ENCODE data around the gene FKRP. TPM values are rescaled to one million over a fixed set of nuclear protein-coding genes. Genes with fewer than 3 reads are reported as not detected.

FKRP gene
- total RNA-seq, 5 donors from 2014 or later (not counting 1 experiment from before 2014, with no cell fraction given): 17.8 to 35.3 (median 23.6) TPM

DNA sequence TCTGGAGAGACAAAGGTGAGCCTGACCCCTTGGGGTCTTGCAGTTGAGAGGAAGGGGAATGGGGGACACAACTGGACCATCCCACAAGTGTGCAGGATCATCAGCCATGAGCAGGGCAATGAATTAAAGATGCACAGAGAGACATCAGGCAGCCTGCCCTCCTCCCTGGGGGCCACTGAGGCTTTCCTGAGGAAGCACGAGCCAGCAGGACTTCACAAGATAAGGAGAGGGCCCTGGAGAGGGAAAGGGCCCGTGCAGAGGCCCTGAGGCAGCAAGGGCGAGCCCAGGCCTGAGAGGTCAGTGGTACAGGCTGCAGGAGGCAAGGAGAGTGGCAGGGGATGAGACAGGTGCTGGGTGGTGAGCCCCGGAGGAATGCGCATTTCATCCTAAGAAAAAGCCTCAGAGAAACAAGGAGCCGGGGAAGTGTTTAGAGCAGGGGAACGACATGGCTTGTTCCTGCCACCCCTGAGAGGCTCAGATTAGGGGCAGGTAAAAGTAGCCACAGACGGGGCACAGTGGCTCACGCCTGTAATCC lies 19.9 kb upstream of the FKRP start:
- DNase-seq (no peak), ATAC-seq (replicated peaks in 1 of 4) (no peak)
- Mint-ChIP-seq H3K27me3 (no peaks in the 10 kb centered on the region), H3K36me3 (peaks cover 30% of the 10 kb centered on the region), H3K27ac (no peak overlapping the region), H3K9me3 (no peaks in the 10 kb centered on the region), H3K4me3 (no peak overlapping the region), H3K4me1 (peaks cover 10 to 28% (median 11%) of the 10 kb centered on the region in 3 donors)
- H3K27ac ChIP-seq (ENCODE audit: low read length): no peak overlapping the region
- 94% methylated on average over 8 of the region's 9 CpGs for WGBS (ENCODE audit: insufficient coverage)
- no peak overlapping the region for H3K4me3 ChIP-seq (ENCODE audit: control insufficient read depth in 1 of 2, extremely low read depth in 1 of 2, low read length in 1 of 2)
- H3K27me3 ChIP-seq (replicated peaks in 1 of 2; ENCODE audit: control insufficient read depth in 2 of 2, extremely low read depth in 1 of 2, insufficient read depth in 2 of 2, low read length in 1 of 2): no peaks in the 10 kb centered on the region
- no peaks in the 10 kb centered on the region for H3K9me3 ChIP-seq
- POLR2A ChIA-PET: no interaction called here
- peaks cover 4 to 36% of the 10 kb centered on the region in 2 experiments for H3K4me1 ChIP-seq (ENCODE audit: control insufficient read depth in 1 of 2, extremely low read depth in 1 of 2, insufficient read depth in 2 of 2, low read length in 2 of 2)
- H3K36me3 ChIP-seq (ENCODE audit: control insufficient read depth in 2 of 2, extremely low read depth in 1 of 2, insufficient read depth in 1 of 2, low read length in 1 of 2): peaks cover 34 to 95% of the 10 kb centered on the region in 2 donors
- CTCF ChIA-PET: interaction anchor here in 1 of 2 donors (0.6 kb wide), 1 partner anchor 8 kb away, joined by 4 read pairs; no protein-coding TSS in a partner anchor

GRCh38 chr19:46726551-46726950 lies 19.3 kb upstream of the FKRP start:
- no peaks in the 10 kb centered on the region for H3K27me3 ChIP-seq (replicated peaks in 1 of 2; ENCODE audit: control insufficient read depth in 2 of 2, extremely low read depth in 1 of 2, insufficient read depth in 2 of 2, low read length in 1 of 2)
- no peaks in the 10 kb centered on the region for H3K9me3 ChIP-seq
- peaks cover 33 to 98% of the 10 kb centered on the region in 2 donors for H3K36me3 ChIP-seq (ENCODE audit: control insufficient read depth in 2 of 2, extremely low read depth in 1 of 2, insufficient read depth in 1 of 2, low read length in 1 of 2)
- Mint-ChIP-seq H3K36me3 (peaks cover 32% of the 10 kb centered on the region), H3K4me1 (peaks cover 11 to 24% (median 17%) of the 10 kb centered on the region in 3 donors), H3K27ac (no peak overlapping the region), H3K27me3 (no peaks in the 10 kb centered on the region), H3K9me3 (no peaks in the 10 kb centered on the region), H3K4me3 (no peak overlapping the region)
- POLR2A ChIA-PET: no interaction called here
- ATAC-seq (replicated peaks in 1 of 4) (no peak), DNase-seq (no peak)
- H3K4me1 ChIP-seq (ENCODE audit: control insufficient read depth in 1 of 2, extremely low read depth in 1 of 2, insufficient read depth in 2 of 2, low read length in 2 of 2): peaks cover 4 to 35% of the 10 kb centered on the region in 2 experiments
- H3K4me3 ChIP-seq (ENCODE audit: control insufficient read depth in 1 of 2, extremely low read depth in 1 of 2, low read length in 1 of 2): no peak overlapping the region
- H3K27ac ChIP-seq (ENCODE audit: low read length): no peak overlapping the region
- CTCF ChIA-PET: no interaction called here
- 97% methylated on average over 10 of the region's 10 CpGs for WGBS (ENCODE audit: insufficient coverage)

- no peak for ATAC-seq (replicated peaks in 1 of 4)
- 96% methylated on average over 12 of the region's 14 CpGs for WGBS (ENCODE audit: insufficient coverage)
- H3K4me1 Mint-ChIP-seq: peaks cover 11 to 26% (median 21%) of the 10 kb centered on the region in 3 donors
- Histone ChIP-seq H3K9me3 (no peaks in the 10 kb centered on the region), H3K27ac (ENCODE audit: low read length) (no peak overlapping the region), H3K36me3 (ENCODE audit: control insufficient read depth in 2 of 2, extremely low read depth in 1 of 2, insufficient read depth in 1 of 2, low read length in 1 of 2) (peaks cover 29 to 98% of the 10 kb centered on the region in 2 donors), H3K27me3 (replicated peaks in 1 of 2; ENCODE audit: control insufficient read depth in 2 of 2, extremely low read depth in 1 of 2, insufficient read depth in 2 of 2, low read length in 1 of 2) (no peaks in the 10 kb centered on the region), H3K4me3 (ENCODE audit: control insufficient read depth in 1 of 2, extremely low read depth in 1 of 2, low read length in 1 of 2) (no peak overlapping the region), H3K4me1 (ENCODE audit: control insufficient read depth in 1 of 2, extremely low read depth in 1 of 2, insufficient read depth in 2 of 2, low read length in 2 of 2) (peaks cover 4 to 30% of the 10 kb centered on the region in 2 experiments)
- no peak overlapping the region for H3K27ac Mint-ChIP-seq
- H3K36me3 Mint-ChIP-seq: peaks cover 34% of the 10 kb centered on the region
- no peak for DNase-seq
- no peaks in the 10 kb centered on the region for H3K9me3 Mint-ChIP-seq
- no peak overlapping the region for H3K4me3 Mint-ChIP-seq
- no peaks in the 10 kb centered on the region for H3K27me3 Mint-ChIP-seq
- ChIA-PET CTCF (interaction anchor here in 1 of 2 donors (0.6 kb wide), 1 partner anchor 15 kb away, joined by 6 read pairs; no protein-coding TSS in a partner anchor), POLR2A (interaction anchor here in 1 of 2 donors (0.6 kb wide), 1 partner anchor 18 kb away, joined by 3 read pairs; no protein-coding TSS in a partner anchor)
These were observed 18.8 kb upstream of the FKRP start for GRCh38 chr19:46726971-46727501.

DNA sequence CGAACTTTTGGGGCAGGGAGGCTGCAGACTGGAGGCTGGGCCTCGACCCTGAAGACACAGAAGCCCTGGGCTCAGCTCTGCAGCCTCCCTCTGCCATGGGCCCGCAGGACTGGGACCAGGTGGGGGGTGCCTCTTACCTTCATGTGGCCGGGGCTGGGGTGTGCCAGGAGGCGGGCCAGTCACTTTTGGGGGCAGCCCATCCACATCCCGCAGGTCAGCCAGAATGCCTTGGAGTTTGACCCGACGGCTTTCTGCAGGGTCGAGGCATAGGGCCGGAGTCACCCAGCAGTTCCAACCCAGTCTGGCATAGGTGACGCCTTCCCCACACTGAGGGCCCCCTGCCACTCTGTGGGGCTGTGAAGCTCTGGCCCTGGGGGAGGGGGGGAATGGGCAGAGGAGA lies 18.1 kb upstream of the FKRP start:
- CTCF ChIA-PET: interaction anchor here (0.5 to 3.5 kb wide), 7 partner anchors 9 to 24 kb away, joined by 4 to 23 read pairs (median 10); partner anchors contain the start of gene PRKD2 (in 1 of the 2)
- Histone ChIP-seq H3K9me3 (no peaks in the 10 kb centered on the region), H3K36me3 (ENCODE audit: control insufficient read depth in 2 of 2, extremely low read depth in 1 of 2, insufficient read depth in 1 of 2, low read length in 1 of 2) (peaks cover 23 to 98% of the 10 kb centered on the region in 2 donors), H3K4me3 (ENCODE audit: control insufficient read depth in 1 of 2, extremely low read depth in 1 of 2, low read length in 1 of 2) (no peak overlapping the region), H3K27ac (ENCODE audit: low read length) (no peak overlapping the region), H3K4me1 (ENCODE audit: control insufficient read depth in 1 of 2, extremely low read depth in 1 of 2, insufficient read depth in 2 of 2, low read length in 2 of 2) (peaks cover 1 to 23% of the 10 kb centered on the region in 2 experiments), H3K27me3 (replicated peaks in 1 of 2; ENCODE audit: control insufficient read depth in 2 of 2, extremely low read depth in 1 of 2, insufficient read depth in 2 of 2, low read length in 1 of 2) (no peaks in the 10 kb centered on the region)
- peaks cover 33% of the 10 kb centered on the region for H3K36me3 Mint-ChIP-seq
- H3K4me1 Mint-ChIP-seq: peaks cover 9 to 23% (median 21%) of the 10 kb centered on the region in 3 donors
- no peak overlapping the region for H3K4me3 Mint-ChIP-seq
- H3K9me3 Mint-ChIP-seq: no peaks in the 10 kb centered on the region
- DNase-seq: no peak
- no peak overlapping the region for H3K27ac Mint-ChIP-seq
- no peak for ATAC-seq (replicated peaks in 1 of 4)
- 98% methylated on average over 11 of the region's 11 CpGs for WGBS (ENCODE audit: insufficient coverage)
- H3K27me3 Mint-ChIP-seq: no peaks in the 10 kb centered on the region
- POLR2A ChIA-PET: interaction anchor here (0.6 kb wide), 2 partner anchors 14 to 130 kb away, joined by 3 to 4 read pairs; no protein-coding TSS in a partner anchor

GRCh38 chr19:46728208-46728607 lies 17.6 kb upstream of the FKRP start:
- no peaks in the 10 kb centered on the region for H3K9me3 Mint-ChIP-seq
- Histone ChIP-seq H3K9me3 (no peaks in the 10 kb centered on the region), H3K4me1 (ENCODE audit: control insufficient read depth in 1 of 2, extremely low read depth in 1 of 2, insufficient read depth in 2 of 2, low read length in 2 of 2) (peaks cover 0 to 19% of the 10 kb centered on the region in 2 experiments), H3K4me3 (ENCODE audit: control insufficient read depth in 1 of 2, extremely low read depth in 1 of 2, low read length in 1 of 2) (no peak overlapping the region), H3K36me3 (ENCODE audit: control insufficient read depth in 2 of 2, extremely low read depth in 1 of 2, insufficient read depth in 1 of 2, low read length in 1 of 2) (peaks cover 18 to 98% of the 10 kb centered on the region in 2 donors), H3K27ac (ENCODE audit: low read length) (no peak overlapping the region), H3K27me3 (replicated peaks in 1 of 2; ENCODE audit: control insufficient read depth in 2 of 2, extremely low read depth in 1 of 2, insufficient read depth in 2 of 2, low read length in 1 of 2) (no peaks in the 10 kb centered on the region)
- H3K36me3 Mint-ChIP-seq: peaks cover 36% of the 10 kb centered on the region
- no peak for ATAC-seq (replicated peaks in 1 of 4)
- no peak for DNase-seq
- H3K27me3 Mint-ChIP-seq: no peaks in the 10 kb centered on the region
- 85% methylated on average over 7 of the region's 14 CpGs for WGBS (ENCODE audit: insufficient coverage)
- peaks cover 9 to 23% (median 20%) of the 10 kb centered on the region in 3 donors for H3K4me1 Mint-ChIP-seq
- POLR2A ChIA-PET: interaction anchor here in 1 of 2 donors (0.6 kb wide), 1 partner anchor 131 kb away, joined by 4 read pairs; no protein-coding TSS in a partner anchor
- no peak overlapping the region for H3K27ac Mint-ChIP-seq
- CTCF ChIA-PET: interaction anchor here (0.5 to 3.5 kb wide), 12 partner anchors 9 to 391 kb away, joined by 3 to 23 read pairs (median 4); partner anchors contain the start of gene PRKD2 (in 1 of the 2)
- no peak overlapping the region for H3K4me3 Mint-ChIP-seq

DNA sequence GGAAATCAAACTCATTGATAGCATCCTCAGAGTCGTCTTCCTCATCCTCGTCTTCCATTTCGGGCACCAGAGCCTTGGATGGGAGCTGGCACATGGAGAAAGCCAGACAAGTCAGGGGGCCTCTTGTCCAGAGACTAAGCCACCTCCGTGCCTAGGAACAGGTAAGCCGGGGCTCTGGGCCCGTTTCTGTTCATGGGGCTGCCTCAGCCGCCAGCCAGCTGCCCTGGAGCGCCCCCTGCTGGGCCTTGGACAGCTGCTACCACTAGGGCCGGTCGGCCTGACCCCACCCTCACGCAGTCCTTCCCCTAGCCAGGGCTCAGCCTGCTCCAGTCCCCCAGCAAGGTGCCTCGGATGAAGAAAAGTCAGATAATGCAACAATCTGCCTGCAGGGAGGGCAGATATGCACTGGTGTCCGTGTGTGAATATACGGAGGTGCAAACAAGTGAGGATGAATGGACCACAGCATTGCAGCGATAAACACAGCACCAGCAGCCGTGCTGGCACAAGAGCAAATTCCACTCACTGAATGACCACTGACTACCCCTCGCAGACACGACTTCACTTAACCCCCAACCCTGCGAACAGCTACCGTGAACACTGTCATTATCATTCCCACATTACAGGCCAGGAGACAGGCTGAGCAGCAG lies 17.0 kb upstream of the FKRP start:
- ChIA-PET CTCF (interaction anchor here (0.5 to 3.5 kb wide), 14 partner anchors 8 to 865 kb away, joined by 3 to 23 read pairs (median 3); partner anchors contain the start of gene PRKD2 (in 1 of the 2)), POLR2A (interaction anchor here (0.6 kb wide), 2 partner anchors 131 to 144 kb away, joined by 4 to 5 read pairs; no protein-coding TSS in a partner anchor)
- Mint-ChIP-seq H3K4me1 (peaks cover 8 to 23% (median 16%) of the 10 kb centered on the region in 3 donors), H3K4me3 (no peak overlapping the region), H3K27ac (peak overlapping the region in 1 of 2 donors; percentile 44), H3K27me3 (no peaks in the 10 kb centered on the region), H3K36me3 (peaks cover 39% of the 10 kb centered on the region), H3K9me3 (no peaks in the 10 kb centered on the region)
- H3K4me1 ChIP-seq (ENCODE audit: control insufficient read depth in 1 of 2, extremely low read depth in 1 of 2, insufficient read depth in 2 of 2, low read length in 2 of 2): peaks cover 0 to 13% of the 10 kb centered on the region in 2 experiments
- peak; percentile 86 to 94 (median 91) for ATAC-seq (replicated peaks in 1 of 4)
- peaks cover 17 to 98% of the 10 kb centered on the region in 2 donors for H3K36me3 ChIP-seq (ENCODE audit: control insufficient read depth in 2 of 2, extremely low read depth in 1 of 2, insufficient read depth in 1 of 2, low read length in 1 of 2)
- no peak overlapping the region for H3K27ac ChIP-seq (ENCODE audit: low read length)
- H3K27me3 ChIP-seq (replicated peaks in 1 of 2; ENCODE audit: control insufficient read depth in 2 of 2, extremely low read depth in 1 of 2, insufficient read depth in 2 of 2, low read length in 1 of 2): no peaks in the 10 kb centered on the region
- 90% methylated on average over 10 of the region's 20 CpGs for WGBS (ENCODE audit: insufficient coverage)
- peak; percentile 51 to 91 (median 76) for DNase-seq
- no peaks in the 10 kb centered on the region for H3K9me3 ChIP-seq
- H3K4me3 ChIP-seq (ENCODE audit: control insufficient read depth in 1 of 2, extremely low read depth in 1 of 2, low read length in 1 of 2): no peak overlapping the region

Measured in T-cell (primary cell).